OCI-LY7 (cell line): Measurements from ENCODE around the gene FBXW7. TPM values are rescaled to one million over a fixed set of nuclear protein-coding genes. Genes with fewer than 3 reads are reported as not detected.

Experiments
- BruUV-seq: library from RNA; stranded (reverse); fragments of 400-500 nt; replicated peaks from 2 replicates; lab custom pipeline; 2021; lab: Mats Ljungman, UMichigan
- CTCF ChIA-PET: fragments of 300-600 bp; sonication (Branson Sonifier 250); formaldehyde crosslinking; loops from one replicate; lab custom pipeline; 2022; ENCODE audit warnings: antibody characterized with exemption; ENCODE audit not compliant: unreplicated experiment; lab: Charles Lee
- POLR2A ChIA-PET: fragments of 300-600 bp; sonication (Branson Sonifier 250); formaldehyde crosslinking; loops from one replicate; lab custom pipeline; 2022; ENCODE audit warnings: antibody characterized with exemption; lab: Charles Lee
- DNase-seq: peaks from one replicate; pipeline ENCODE4 v3.0.0-alpha.2; 2015; ENCODE audit warnings: low spot score
- H2AFZ ChIP-seq: fragments of 200-600 bp; sonication (generic), shearing (Covaris generic); 2 replicates; pipeline ENCODE4 v1.6.1; 2014; ENCODE audit warnings: mild to moderate bottlenecking, antibody characterized with exemption, low read length, moderate library complexity
- H3K27ac ChIP-seq: fragments of 200-600 bp; sonication (generic); 2 replicates; pipeline ENCODE4 v1.5.1; 2014; ENCODE audit warnings: mixed run types, low read depth, mild to moderate bottlenecking, moderate library complexity, low read length, inconsistent platforms; ENCODE audit not compliant: poor library complexity, severe bottlenecking
- H3K36me3 ChIP-seq: fragments of 200-600 bp; sonication (generic); 2 replicates; pipeline ENCODE4 v1.6.1; 2014; ENCODE audit warnings: mild to moderate bottlenecking, antibody characterized with exemption, low read length, moderate library complexity, mixed read lengths; ENCODE audit not compliant: insufficient read depth
- H3K4me1 ChIP-seq: fragments of 200-600 bp; sonication (generic); 2 replicates; pipeline ENCODE4 v1.5.1; 2014; ENCODE audit warnings: mild to moderate bottlenecking, low read length; ENCODE audit not compliant: insufficient read depth, poor library complexity, severe bottlenecking
- H3K4me2 ChIP-seq: fragments of 200-600 bp; sonication (generic); 2 replicates; pipeline ENCODE4 v1.6.1; 2014; ENCODE audit warnings: mild to moderate bottlenecking, low read length
- H3K4me3 ChIP-seq: fragments of 200-600 bp; sonication (generic); 2 replicates; pipeline ENCODE4 v1.5.1; 2014; ENCODE audit warnings: mild to moderate bottlenecking, low read depth, low read length; ENCODE audit not compliant: poor library complexity, severe bottlenecking
- H3K79me2 ChIP-seq: fragments of 200-600 bp; sonication (generic); 2 replicates; pipeline ENCODE4 v1.6.1; 2016; ENCODE audit warnings: low read depth, mild to moderate bottlenecking, low read length, moderate library complexity, mixed read lengths; ENCODE audit not compliant: insufficient read depth
- H3K9me2 ChIP-seq: fragments of 200-600 bp; sonication (generic); 2 replicates; pipeline ENCODE4 v1.6.1; 2016; ENCODE audit warnings: mild to moderate bottlenecking, low read length, mixed read lengths; ENCODE audit not compliant: insufficient read depth
- H3K9me3 ChIP-seq: fragments of 200-600 bp; sonication (generic); 2 replicates; pipeline ENCODE4 v1.6.1; 2014; ENCODE audit warnings: mild to moderate bottlenecking, mixed run types, low read length, mixed read lengths
- H4K20me1 ChIP-seq: fragments of 200-600 bp; sonication (generic); 2 replicates; pipeline ENCODE4 v1.6.1; 2014; ENCODE audit warnings: mild to moderate bottlenecking, antibody characterized with exemption, low read length, moderate library complexity, mixed read lengths; ENCODE audit not compliant: insufficient read depth
- EZH2phosphoT487 ChIP-seq: fragments of 200-600 bp; sonication (generic); IDR thresholded peaks from 2 replicates; pipeline ENCODE4 v1.6.1; 2018; ENCODE audit warnings: low read depth, borderline replicate concordance, mild to moderate bottlenecking, mixed run types, antibody characterized with exemption, low read length, moderate library complexity, mixed read lengths
- intact Hi-C: fragments of 100-400 bp; cut with micrococcal nuclease; formaldehyde crosslinking; loops from one replicate; pipeline ENCODE4 v1.10.0; 2022; ENCODE audit not compliant: unreplicated experiment
- total RNA-seq, 2 experiments: library from RNA; depleted of rRNA in 1 of 2; stranded (reverse); fragments of >200 nt in 1 of 2; shearing (Covaris generic) in 1 of 2; gene quantifications; 2 replicates each; pipeline ENCODE4 v1.2.3, GENCODE V29; 2014 to 2022
- TF ChIP-seq, protein P1 (sequence below): fragments of 200-600 bp; sonication (generic); conservative IDR thresholded peaks from 2 replicates; pipeline ENCODE4 v1.5.1; 2014; ENCODE audit warnings: mild to moderate bottlenecking, antibody characterized with exemption, low read length, moderate library complexity, mixed read lengths

The FBXW7 gene
- total RNA-seq, 2 experiments from 2014 or later: 58.8 to 102 TPM

- peaks cover 14% of the 10 kb centered on the region for H4K20me1 ChIP-seq
- no peak for DNase-seq
- H3K4me3 ChIP-seq: no peak overlapping the region
- ChIA-PET POLR2A (interaction anchor here (0.6 to 3.6 kb wide), 7 partner anchors 8 to 167 kb away, joined by 3 to 17 read pairs (median 6); partner anchors contain the start of gene FBXW7), CTCF (interaction anchor here (0.6 kb wide), 1 partner anchor 12 kb away, joined by 3 read pairs; the partner anchor contains the start of gene FBXW7)
- intact Hi-C loops: no loop called here
- H3K79me2 ChIP-seq: peaks cover 97% of the 10 kb centered on the region
- peaks cover 53% of the 10 kb centered on the region for H3K36me3 ChIP-seq
- H3K4me1 ChIP-seq: peaks cover 7% of the 10 kb centered on the region
- no peak overlapping the region for H3K4me2 ChIP-seq
- no peak overlapping the region for H3K27ac ChIP-seq
- H3K9me2 ChIP-seq: no peaks in the 10 kb centered on the region
- no peak for TF ChIP-seq EZH2phosphoT487
- TF ChIP-seq, protein P1, sequence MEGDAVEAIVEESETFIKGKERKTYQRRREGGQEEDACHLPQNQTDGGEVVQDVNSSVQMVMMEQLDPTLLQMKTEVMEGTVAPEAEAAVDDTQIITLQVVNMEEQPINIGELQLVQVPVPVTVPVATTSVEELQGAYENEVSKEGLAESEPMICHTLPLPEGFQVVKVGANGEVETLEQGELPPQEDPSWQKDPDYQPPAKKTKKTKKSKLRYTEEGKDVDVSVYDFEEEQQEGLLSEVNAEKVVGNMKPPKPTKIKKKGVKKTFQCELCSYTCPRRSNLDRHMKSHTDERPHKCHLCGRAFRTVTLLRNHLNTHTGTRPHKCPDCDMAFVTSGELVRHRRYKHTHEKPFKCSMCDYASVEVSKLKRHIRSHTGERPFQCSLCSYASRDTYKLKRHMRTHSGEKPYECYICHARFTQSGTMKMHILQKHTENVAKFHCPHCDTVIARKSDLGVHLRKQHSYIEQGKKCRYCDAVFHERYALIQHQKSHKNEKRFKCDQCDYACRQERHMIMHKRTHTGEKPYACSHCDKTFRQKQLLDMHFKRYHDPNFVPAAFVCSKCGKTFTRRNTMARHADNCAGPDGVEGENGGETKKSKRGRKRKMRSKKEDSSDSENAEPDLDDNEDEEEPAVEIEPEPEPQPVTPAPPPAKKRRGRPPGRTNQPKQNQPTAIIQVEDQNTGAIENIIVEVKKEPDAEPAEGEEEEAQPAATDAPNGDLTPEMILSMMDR: no peak
- no TSS peak for BruUV-seq
- H2AFZ ChIP-seq: no peak overlapping the region
- peaks cover 13% of the 10 kb centered on the region; the same call in 1 of the 2 replicates for H3K9me3 ChIP-seq
These were observed 12.2 kb downstream of the FBXW7 start for GRCh38 chr4:152523731-152524130.

DNA sequence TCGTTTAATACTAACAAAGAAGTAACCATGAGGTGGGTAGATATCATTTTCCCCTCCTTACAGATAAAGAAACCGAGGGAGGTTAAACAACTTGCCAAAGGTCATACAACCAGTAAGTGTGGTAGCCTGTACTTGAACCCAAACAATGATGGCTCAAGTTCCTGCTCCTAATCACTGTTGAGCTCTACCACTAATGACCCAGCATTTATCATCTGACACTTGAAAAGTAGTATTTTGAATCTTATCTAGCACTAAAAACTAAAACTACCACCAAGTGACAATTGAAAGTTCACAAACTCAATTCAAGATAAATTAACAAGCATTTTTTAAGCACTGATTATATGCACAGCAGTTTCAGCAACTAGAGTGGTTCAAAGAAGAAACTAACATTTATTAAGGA, 13.1 kb downstream of the FBXW7 start:
- H3K4me1 ChIP-seq: peaks cover 7% of the 10 kb centered on the region
- peaks cover 12% of the 10 kb centered on the region for H4K20me1 ChIP-seq
- intact Hi-C loops: no loop called here
- TF ChIP-seq EZH2phosphoT487: no peak
- TF ChIP-seq, protein P1: no peak
- H3K4me3 ChIP-seq: no peak overlapping the region
- POLR2A ChIA-PET: interaction anchor here (0.6 to 3.6 kb wide), 15 partner anchors 9 to 232 kb away, joined by 3 to 17 read pairs (median 4); partner anchors contain the start of gene FBXW7
- no peaks in the 10 kb centered on the region for H3K9me2 ChIP-seq
- no peak for DNase-seq
- no peak overlapping the region for H2AFZ ChIP-seq
- peaks cover 97% of the 10 kb centered on the region for H3K79me2 ChIP-seq
- BruUV-seq: no TSS peak
- no peak overlapping the region for H3K4me2 ChIP-seq
- H3K36me3 ChIP-seq: peaks cover 58% of the 10 kb centered on the region
- no peak overlapping the region for H3K27ac ChIP-seq
- H3K9me3 ChIP-seq: peaks cover 13% of the 10 kb centered on the region; the same call in 1 of the 2 replicates
- CTCF ChIA-PET: no interaction called here

GRCh38 chr4:152522245-152522644, 13.6 kb downstream of the FBXW7 start:
- DNase-seq: no peak
- H3K36me3 ChIP-seq: peaks cover 61% of the 10 kb centered on the region
- intact Hi-C loops: no loop called here
- TF ChIP-seq, protein P1: no peak
- TF ChIP-seq EZH2phosphoT487: no peak
- H3K27ac ChIP-seq: no peak overlapping the region
- peaks cover 12% of the 10 kb centered on the region for H4K20me1 ChIP-seq
- ChIA-PET POLR2A (interaction anchor here (0.6 to 3.6 kb wide), 12 partner anchors 8 to 252 kb away, joined by 3 to 17 read pairs (median 5); partner anchors contain the start of gene FBXW7), CTCF (no interaction called here)
- TSS peak; percentile 19 for BruUV-seq
- no peak overlapping the region for H2AFZ ChIP-seq
- peaks cover 7% of the 10 kb centered on the region for H3K4me1 ChIP-seq
- H3K9me2 ChIP-seq: no peaks in the 10 kb centered on the region
- H3K4me3 ChIP-seq: no peak overlapping the region
- H3K4me2 ChIP-seq: no peak overlapping the region
- peaks cover 13% of the 10 kb centered on the region; the same call in 1 of the 2 replicates for H3K9me3 ChIP-seq
- peaks cover 97% of the 10 kb centered on the region for H3K79me2 ChIP-seq
